ENCODE measurements around the gene TATDN3. TPM values are rescaled to one million over a fixed set of nuclear protein-coding genes. Genes with fewer than 3 reads are reported as not detected.

Gene TATDN3
- total and polyA plus RNA-seq, 2 of the 8 experiments (the other 6 are each of a cell fraction or from before 2014, with no cell fraction given): 6.9 to 19.4 TPM

DNA sequence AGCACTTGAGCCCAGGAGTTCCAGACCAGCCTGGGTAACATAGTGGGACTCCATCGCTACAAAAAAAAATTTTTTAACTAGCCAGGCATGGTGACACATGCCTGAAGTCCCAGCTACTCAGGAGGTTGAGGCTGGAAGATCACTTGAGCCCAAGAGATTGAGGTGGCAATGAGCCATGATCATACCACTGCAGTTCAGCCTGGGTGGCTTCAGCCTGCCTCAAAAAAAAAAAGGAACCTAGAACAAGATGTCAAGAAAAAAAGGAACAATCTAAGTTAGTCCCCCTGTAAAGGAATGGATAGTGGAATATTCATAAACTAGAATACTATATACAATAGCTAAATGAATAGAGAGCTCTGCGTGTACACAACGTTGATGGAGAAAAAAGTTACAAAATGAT, 14.5 kb upstream of the TATDN3 start (continued):
- TF ChIP-seq, protein P1, sequence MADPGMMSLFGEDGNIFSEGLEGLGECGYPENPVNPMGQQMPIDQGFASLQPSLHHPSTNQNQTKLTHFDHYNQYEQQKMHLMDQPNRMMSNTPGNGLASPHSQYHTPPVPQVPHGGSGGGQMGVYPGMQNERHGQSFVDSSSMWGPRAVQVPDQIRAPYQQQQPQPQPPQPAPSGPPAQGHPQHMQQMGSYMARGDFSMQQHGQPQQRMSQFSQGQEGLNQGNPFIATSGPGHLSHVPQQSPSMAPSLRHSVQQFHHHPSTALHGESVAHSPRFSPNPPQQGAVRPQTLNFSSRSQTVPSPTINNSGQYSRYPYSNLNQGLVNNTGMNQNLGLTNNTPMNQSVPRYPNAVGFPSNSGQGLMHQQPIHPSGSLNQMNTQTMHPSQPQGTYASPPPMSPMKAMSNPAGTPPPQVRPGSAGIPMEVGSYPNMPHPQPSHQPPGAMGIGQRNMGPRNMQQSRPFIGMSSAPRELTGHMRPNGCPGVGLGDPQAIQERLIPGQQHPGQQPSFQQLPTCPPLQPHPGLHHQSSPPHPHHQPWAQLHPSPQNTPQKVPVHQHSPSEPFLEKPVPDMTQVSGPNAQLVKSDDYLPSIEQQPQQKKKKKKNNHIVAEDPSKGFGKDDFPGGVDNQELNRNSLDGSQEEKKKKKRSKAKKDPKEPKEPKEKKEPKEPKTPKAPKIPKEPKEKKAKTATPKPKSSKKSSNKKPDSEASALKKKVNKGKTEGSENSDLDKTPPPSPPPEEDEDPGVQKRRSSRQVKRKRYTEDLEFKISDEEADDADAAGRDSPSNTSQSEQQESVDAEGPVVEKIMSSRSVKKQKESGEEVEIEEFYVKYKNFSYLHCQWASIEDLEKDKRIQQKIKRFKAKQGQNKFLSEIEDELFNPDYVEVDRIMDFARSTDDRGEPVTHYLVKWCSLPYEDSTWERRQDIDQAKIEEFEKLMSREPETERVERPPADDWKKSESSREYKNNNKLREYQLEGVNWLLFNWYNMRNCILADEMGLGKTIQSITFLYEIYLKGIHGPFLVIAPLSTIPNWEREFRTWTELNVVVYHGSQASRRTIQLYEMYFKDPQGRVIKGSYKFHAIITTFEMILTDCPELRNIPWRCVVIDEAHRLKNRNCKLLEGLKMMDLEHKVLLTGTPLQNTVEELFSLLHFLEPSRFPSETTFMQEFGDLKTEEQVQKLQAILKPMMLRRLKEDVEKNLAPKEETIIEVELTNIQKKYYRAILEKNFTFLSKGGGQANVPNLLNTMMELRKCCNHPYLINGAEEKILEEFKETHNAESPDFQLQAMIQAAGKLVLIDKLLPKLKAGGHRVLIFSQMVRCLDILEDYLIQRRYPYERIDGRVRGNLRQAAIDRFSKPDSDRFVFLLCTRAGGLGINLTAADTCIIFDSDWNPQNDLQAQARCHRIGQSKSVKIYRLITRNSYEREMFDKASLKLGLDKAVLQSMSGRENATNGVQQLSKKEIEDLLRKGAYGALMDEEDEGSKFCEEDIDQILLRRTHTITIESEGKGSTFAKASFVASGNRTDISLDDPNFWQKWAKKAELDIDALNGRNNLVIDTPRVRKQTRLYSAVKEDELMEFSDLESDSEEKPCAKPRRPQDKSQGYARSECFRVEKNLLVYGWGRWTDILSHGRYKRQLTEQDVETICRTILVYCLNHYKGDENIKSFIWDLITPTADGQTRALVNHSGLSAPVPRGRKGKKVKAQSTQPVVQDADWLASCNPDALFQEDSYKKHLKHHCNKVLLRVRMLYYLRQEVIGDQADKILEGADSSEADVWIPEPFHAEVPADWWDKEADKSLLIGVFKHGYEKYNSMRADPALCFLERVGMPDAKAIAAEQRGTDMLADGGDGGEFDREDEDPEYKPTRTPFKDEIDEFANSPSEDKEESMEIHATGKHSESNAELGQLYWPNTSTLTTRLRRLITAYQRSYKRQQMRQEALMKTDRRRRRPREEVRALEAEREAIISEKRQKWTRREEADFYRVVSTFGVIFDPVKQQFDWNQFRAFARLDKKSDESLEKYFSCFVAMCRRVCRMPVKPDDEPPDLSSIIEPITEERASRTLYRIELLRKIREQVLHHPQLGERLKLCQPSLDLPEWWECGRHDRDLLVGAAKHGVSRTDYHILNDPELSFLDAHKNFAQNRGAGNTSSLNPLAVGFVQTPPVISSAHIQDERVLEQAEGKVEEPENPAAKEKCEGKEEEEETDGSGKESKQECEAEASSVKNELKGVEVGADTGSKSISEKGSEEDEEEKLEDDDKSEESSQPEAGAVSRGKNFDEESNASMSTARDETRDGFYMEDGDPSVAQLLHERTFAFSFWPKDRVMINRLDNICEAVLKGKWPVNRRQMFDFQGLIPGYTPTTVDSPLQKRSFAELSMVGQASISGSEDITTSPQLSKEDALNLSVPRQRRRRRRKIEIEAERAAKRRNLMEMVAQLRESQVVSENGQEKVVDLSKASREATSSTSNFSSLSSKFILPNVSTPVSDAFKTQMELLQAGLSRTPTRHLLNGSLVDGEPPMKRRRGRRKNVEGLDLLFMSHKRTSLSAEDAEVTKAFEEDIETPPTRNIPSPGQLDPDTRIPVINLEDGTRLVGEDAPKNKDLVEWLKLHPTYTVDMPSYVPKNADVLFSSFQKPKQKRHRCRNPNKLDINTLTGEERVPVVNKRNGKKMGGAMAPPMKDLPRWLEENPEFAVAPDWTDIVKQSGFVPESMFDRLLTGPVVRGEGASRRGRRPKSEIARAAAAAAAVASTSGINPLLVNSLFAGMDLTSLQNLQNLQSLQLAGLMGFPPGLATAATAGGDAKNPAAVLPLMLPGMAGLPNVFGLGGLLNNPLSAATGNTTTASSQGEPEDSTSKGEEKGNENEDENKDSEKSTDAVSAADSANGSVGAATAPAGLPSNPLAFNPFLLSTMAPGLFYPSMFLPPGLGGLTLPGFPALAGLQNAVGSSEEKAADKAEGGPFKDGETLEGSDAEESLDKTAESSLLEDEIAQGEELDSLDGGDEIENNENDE (IDR thresholded peaks at IDR 0.05; ENCODE audit: insufficient replicate concordance, low read length): no peak
- no peak for TF ChIP-seq POLR2AphosphoS5 (IDR thresholded peaks at IDR 0.05; ENCODE audit: low read depth, low read length)
